ENCODE data around the gene ACKR2. TPM values are rescaled to one million over a fixed set of nuclear protein-coding genes. Genes with fewer than 3 reads are reported as not detected.

Gene ACKR2
- total and polyA plus RNA-seq, 4 donors: 1.1 to 5.7 (median 3.5) TPM

DNA sequence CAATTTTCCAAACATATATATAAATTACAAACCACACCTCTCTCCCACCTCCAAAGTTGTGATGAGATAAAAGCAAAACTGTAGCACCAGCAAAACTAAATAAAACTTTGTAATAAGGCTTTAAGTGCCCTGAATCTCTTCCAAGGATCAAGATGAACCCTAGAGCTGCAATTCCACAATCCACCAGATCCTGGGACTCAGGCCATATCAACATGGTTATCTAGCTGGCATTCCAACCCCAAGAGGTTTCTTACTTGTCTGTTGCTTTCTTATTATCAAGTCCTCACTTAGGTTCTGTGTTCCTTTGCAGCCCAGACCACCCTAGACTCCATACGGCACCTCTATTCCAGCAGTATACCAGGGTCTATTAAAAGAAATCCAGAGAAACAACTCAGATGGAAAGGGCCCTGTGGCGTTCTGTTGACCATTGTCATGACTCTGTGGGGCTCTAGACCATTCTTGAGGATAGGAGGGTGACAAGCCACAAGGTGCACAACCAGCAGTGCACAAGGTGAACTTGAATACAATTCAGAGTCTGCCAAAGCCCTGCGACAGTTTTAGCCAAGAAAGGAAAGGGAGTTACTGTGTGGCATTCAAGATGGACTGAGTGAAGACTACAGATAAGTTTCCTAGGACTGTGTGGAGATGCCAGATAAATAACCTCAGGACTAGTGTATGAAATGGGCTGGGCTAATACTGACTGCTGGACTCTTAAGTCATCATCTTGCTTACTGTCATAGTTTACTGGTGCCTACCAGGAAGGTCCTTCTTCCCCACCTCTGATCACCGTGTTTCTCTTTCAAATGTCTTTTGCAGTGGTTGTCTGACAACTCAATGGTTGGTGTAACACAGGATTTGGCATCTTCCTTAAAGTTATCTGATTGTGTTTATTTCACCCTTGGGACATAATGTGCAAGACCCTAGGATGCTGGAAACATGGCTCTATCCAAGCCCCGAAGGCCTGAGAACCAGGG, 27.2 kb downstream of the ACKR2 start:
- TF ChIP-seq, protein P1, sequence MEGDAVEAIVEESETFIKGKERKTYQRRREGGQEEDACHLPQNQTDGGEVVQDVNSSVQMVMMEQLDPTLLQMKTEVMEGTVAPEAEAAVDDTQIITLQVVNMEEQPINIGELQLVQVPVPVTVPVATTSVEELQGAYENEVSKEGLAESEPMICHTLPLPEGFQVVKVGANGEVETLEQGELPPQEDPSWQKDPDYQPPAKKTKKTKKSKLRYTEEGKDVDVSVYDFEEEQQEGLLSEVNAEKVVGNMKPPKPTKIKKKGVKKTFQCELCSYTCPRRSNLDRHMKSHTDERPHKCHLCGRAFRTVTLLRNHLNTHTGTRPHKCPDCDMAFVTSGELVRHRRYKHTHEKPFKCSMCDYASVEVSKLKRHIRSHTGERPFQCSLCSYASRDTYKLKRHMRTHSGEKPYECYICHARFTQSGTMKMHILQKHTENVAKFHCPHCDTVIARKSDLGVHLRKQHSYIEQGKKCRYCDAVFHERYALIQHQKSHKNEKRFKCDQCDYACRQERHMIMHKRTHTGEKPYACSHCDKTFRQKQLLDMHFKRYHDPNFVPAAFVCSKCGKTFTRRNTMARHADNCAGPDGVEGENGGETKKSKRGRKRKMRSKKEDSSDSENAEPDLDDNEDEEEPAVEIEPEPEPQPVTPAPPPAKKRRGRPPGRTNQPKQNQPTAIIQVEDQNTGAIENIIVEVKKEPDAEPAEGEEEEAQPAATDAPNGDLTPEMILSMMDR (IDR thresholded peaks at IDR 0.05; ENCODE audit: control extremely low read depth, extremely low read depth): no peak

DNA sequence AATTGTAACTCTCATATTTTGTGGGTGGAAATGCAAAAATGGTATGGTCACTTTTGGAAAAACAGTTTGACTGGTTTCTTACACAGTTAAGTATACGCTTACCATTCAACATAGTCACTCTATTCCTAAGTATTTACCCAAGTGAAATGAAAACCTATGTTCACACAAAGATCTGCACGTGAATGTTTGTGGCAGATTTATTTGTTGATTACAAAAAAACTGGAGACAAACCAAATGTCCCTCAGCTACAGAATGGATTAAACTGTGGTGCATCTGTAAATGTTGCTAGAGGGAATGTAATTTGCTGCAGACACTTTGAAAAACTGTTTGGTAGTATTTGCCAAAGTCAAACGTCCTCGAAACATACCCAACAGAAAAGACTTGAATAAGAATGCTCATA, 29.3 kb downstream of the ACKR2 start:
- Histone ChIP-seq H3K9ac (ENCODE audit: insufficient read depth in 1 of 2, low read length in 2 of 2) (no peak overlapping the region), H3K4me1 (ENCODE audit: control insufficient read depth in 5 of 5, insufficient read depth in 5 of 5, low read length in 5 of 5) (peaks cover 0 to 1% (median 0%) of the 10 kb centered on the region in 5 donors), H3K4me3 (no peak overlapping the region), H3K27me3 (ENCODE audit: control insufficient read depth in 3 of 3, insufficient read depth in 3 of 3, low read length in 2 of 3) (no peaks in the 10 kb centered on the region), H3K9me3 (ENCODE audit: control insufficient read depth in 4 of 4, insufficient read depth in 3 of 4, low read length in 3 of 4) (no peaks in the 10 kb centered on the region), H3K27ac (ENCODE audit: low read depth in 1 of 2, low read length in 1 of 2) (no peak overlapping the region), H3K36me3 (ENCODE audit: control insufficient read depth in 4 of 4, insufficient read depth in 4 of 4, low read length in 4 of 4) (no peaks in the 10 kb centered on the region)
- 81 to 93% methylated on average over 4 of the region's 4 CpGs for WGBS, 2 donors
- DNase-seq (no peak), ATAC-seq (ENCODE audit: insufficient read depth, low FRiP score) (no peak)
- TF ChIP-seq, protein P1 (IDR thresholded peaks at IDR 0.05; ENCODE audit: control extremely low read depth, extremely low read depth): no peak

More for the DNA sequence above, 27.2 kb downstream of the ACKR2 start:
- Histone ChIP-seq H3K9me3 (ENCODE audit: control insufficient read depth in 4 of 4, insufficient read depth in 3 of 4, low read length in 3 of 4) (no peaks in the 10 kb centered on the region), H3K36me3 (ENCODE audit: control insufficient read depth in 4 of 4, insufficient read depth in 4 of 4, low read length in 4 of 4) (no peaks in the 10 kb centered on the region), H3K4me1 (ENCODE audit: control insufficient read depth in 5 of 5, insufficient read depth in 5 of 5, low read length in 5 of 5) (peaks cover 0 to under 1% (median 0%) of the 10 kb centered on the region in 5 donors), H3K27me3 (ENCODE audit: control insufficient read depth in 3 of 3, insufficient read depth in 3 of 3, low read length in 2 of 3) (no peaks in the 10 kb centered on the region), H3K9ac (ENCODE audit: insufficient read depth in 1 of 2, low read length in 2 of 2) (no peak overlapping the region), H3K4me3 (no peak overlapping the region), H3K27ac (ENCODE audit: low read depth in 1 of 2, low read length in 1 of 2) (no peak overlapping the region)
- no peak for DNase-seq
- ATAC-seq (ENCODE audit: insufficient read depth, low FRiP score): no peak
- WGBS, 2 donors: 88 to 91% methylated on average over 5 of the region's 5 CpGs

DNA sequence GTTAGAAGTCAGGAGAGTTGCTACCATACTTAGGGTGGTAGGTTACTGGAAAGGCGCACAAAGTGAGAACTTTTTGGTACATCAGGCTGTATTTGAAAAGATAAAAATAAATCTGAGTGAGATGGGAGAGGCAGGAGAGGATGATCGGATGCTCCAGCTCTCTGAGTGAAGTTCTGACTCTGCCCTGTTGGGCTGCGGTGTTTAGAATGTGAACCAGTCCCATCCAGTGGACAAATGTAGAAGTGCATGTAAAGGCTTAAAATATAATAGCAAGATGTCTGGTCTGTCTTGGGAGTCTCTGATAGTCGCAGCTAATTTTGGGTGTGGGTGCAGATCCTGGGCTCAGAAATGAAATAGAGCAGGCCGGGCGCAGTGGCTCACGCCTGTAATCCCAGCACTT, 30.4 kb downstream of the ACKR2 start:
- no peak overlapping the region for H3K4me3 ChIP-seq
- H3K9me3 ChIP-seq (ENCODE audit: control insufficient read depth in 4 of 4, insufficient read depth in 3 of 4, low read length in 3 of 4): no peaks in the 10 kb centered on the region
- 42 to 52% methylated on average over 7 of the region's 7 CpGs for WGBS, 2 donors
- DNase-seq: peak; percentile 41 to 78 (median 75)
- H3K36me3 ChIP-seq (ENCODE audit: control insufficient read depth in 4 of 4, insufficient read depth in 4 of 4, low read length in 4 of 4): no peaks in the 10 kb centered on the region
- H3K4me1 ChIP-seq (ENCODE audit: control insufficient read depth in 5 of 5, insufficient read depth in 5 of 5, low read length in 5 of 5): peaks cover 0 to 1% (median 0%) of the 10 kb centered on the region in 5 donors
- no peaks in the 10 kb centered on the region for H3K27me3 ChIP-seq (ENCODE audit: control insufficient read depth in 3 of 3, insufficient read depth in 3 of 3, low read length in 2 of 3)
- TF ChIP-seq, protein P1 (IDR thresholded peaks at IDR 0.05; ENCODE audit: control extremely low read depth, extremely low read depth): peak; percentile 70
- no peak overlapping the region for H3K9ac ChIP-seq (ENCODE audit: insufficient read depth in 1 of 2, low read length in 2 of 2)
- ATAC-seq (ENCODE audit: insufficient read depth, low FRiP score): peak; percentile 73
- no peak overlapping the region for H3K27ac ChIP-seq (ENCODE audit: low read depth in 1 of 2, low read length in 1 of 2)

Data from lung (tissue), 12 donors.